Measurements from ENCODE around the gene ATP9B. TPM values are rescaled to one million over a fixed set of nuclear protein-coding genes. Genes with fewer than 3 reads are reported as not detected.

Gene ATP9B
- total RNA-seq, 1 donor from 2014 or later: 33.2 TPM

GRCh38 chr18:79339094-79339908 is 270.1 kb downstream of the ATP9B start:
- Histone ChIP-seq H3K4me1 (no peaks in the 10 kb centered on the region), H3K27me3 (no peaks in the 10 kb centered on the region), H3K36me3 (no peaks in the 10 kb centered on the region), H3K4me3 (no peak overlapping the region), H4K20me1 (ENCODE audit: low read depth) (no peaks in the 10 kb centered on the region), H2AFZ (replicated peaks) (no peak overlapping the region), H3K4me2 (no peak overlapping the region), H3K27ac (no peak overlapping the region), H3K9ac (no peak overlapping the region), H3K9me3 (ENCODE audit: low read depth) (no peaks in the 10 kb centered on the region), H3K79me2 (ENCODE audit: low read depth) (no peaks in the 10 kb centered on the region), H3F3A (ENCODE audit: low read depth) (no peaks in the 10 kb centered on the region)
- Mint-ChIP-seq H3K36me3 (peaks cover 17% of the 10 kb centered on the region), H3K27me3 (ENCODE audit: insufficient read depth, low read depth) (no peaks in the 10 kb centered on the region), H3K4me1 (no peaks in the 10 kb centered on the region), H3K27ac (no peak overlapping the region), H3K4me3 (no peak overlapping the region), H3K9me3 (no peaks in the 10 kb centered on the region)
- DNase-seq (ENCODE audit: low spot score): no peak
- no peak for TF ChIP-seq EZH2 (IDR thresholded peaks at IDR 0.05)

- TF ChIP-seq EZH2 (IDR thresholded peaks at IDR 0.05): no peak
- TF ChIP-seq CTCF (IDR thresholded peaks at IDR 0.05): no peak
- TF ChIP-seq EZH2phosphoT487 (IDR thresholded peaks at IDR 0.05): no peak
- Mint-ChIP-seq H3K9me3 (peaks cover 2% of the 10 kb centered on the region), H3K4me1 (no peaks in the 10 kb centered on the region), H3K27ac (no peak overlapping the region), H3K36me3 (peaks cover 32% of the 10 kb centered on the region), H3K4me3 (no peak overlapping the region), H3K27me3 (ENCODE audit: insufficient read depth, low read depth) (peaks cover 4% of the 10 kb centered on the region)
- H3K79me2 ChIP-seq (ENCODE audit: low read depth): no peaks in the 10 kb centered on the region
- no peak overlapping the region for H3K27ac ChIP-seq
- H3K4me3 ChIP-seq: no peak overlapping the region
- no peaks in the 10 kb centered on the region for H3K9me3 ChIP-seq (ENCODE audit: low read depth)
- no peaks in the 10 kb centered on the region for H3F3A ChIP-seq (ENCODE audit: low read depth)
- H3K9ac ChIP-seq: no peak overlapping the region
- H3K4me2 ChIP-seq: no peak overlapping the region
- no peak for DNase-seq (ENCODE audit: low spot score)
- no peaks in the 10 kb centered on the region for H3K27me3 ChIP-seq
- no peak overlapping the region for H2AFZ ChIP-seq (replicated peaks)
- H3K4me1 ChIP-seq: no peaks in the 10 kb centered on the region
- H4K20me1 ChIP-seq (ENCODE audit: low read depth): no peaks in the 10 kb centered on the region
- no peaks in the 10 kb centered on the region for H3K36me3 ChIP-seq
These were observed 274.5 kb downstream of the ATP9B start for GRCh38 chr18:79343567-79344207.

- no peak overlapping the region for H3K9ac ChIP-seq
- Mint-ChIP-seq H3K36me3 (peaks cover 33% of the 10 kb centered on the region), H3K4me3 (no peak overlapping the region), H3K4me1 (no peaks in the 10 kb centered on the region), H3K9me3 (peaks cover 2% of the 10 kb centered on the region), H3K27ac (no peak overlapping the region), H3K27me3 (ENCODE audit: insufficient read depth, low read depth) (peaks cover 4% of the 10 kb centered on the region)
- DNase-seq (ENCODE audit: low spot score): no peak
- no peaks in the 10 kb centered on the region for H4K20me1 ChIP-seq (ENCODE audit: low read depth)
- no peaks in the 10 kb centered on the region for H3K9me3 ChIP-seq (ENCODE audit: low read depth)
- no peak overlapping the region for H3K4me2 ChIP-seq
- H3F3A ChIP-seq (ENCODE audit: low read depth): no peaks in the 10 kb centered on the region
- TF ChIP-seq EZH2phosphoT487 (IDR thresholded peaks at IDR 0.05) (no peak), CTCF (IDR thresholded peaks at IDR 0.05) (no peak), EZH2 (IDR thresholded peaks at IDR 0.05) (no peak)
- H3K36me3 ChIP-seq: no peaks in the 10 kb centered on the region
- H3K27ac ChIP-seq: no peak overlapping the region
- H3K27me3 ChIP-seq: no peaks in the 10 kb centered on the region
- H3K4me1 ChIP-seq: no peaks in the 10 kb centered on the region
- no peak overlapping the region for H3K4me3 ChIP-seq
- H3K79me2 ChIP-seq (ENCODE audit: low read depth): no peaks in the 10 kb centered on the region
- no peak overlapping the region for H2AFZ ChIP-seq (replicated peaks)
These were observed 275.0 kb downstream of the ATP9B start for GRCh38 chr18:79344208-79344581.

GRCh38 chr18:79345366-79345765 is 276.2 kb downstream of the ATP9B start:
- Histone ChIP-seq H3K27me3 (no peaks in the 10 kb centered on the region), H3F3A (ENCODE audit: low read depth) (no peaks in the 10 kb centered on the region), H3K9me3 (ENCODE audit: low read depth) (no peaks in the 10 kb centered on the region), H3K4me1 (no peaks in the 10 kb centered on the region), H3K4me2 (no peak overlapping the region), H3K79me2 (ENCODE audit: low read depth) (no peaks in the 10 kb centered on the region), H3K36me3 (no peaks in the 10 kb centered on the region), H2AFZ (replicated peaks) (no peak overlapping the region), H3K27ac (no peak overlapping the region), H3K4me3 (no peak overlapping the region), H3K9ac (no peak overlapping the region), H4K20me1 (ENCODE audit: low read depth) (no peaks in the 10 kb centered on the region)
- Mint-ChIP-seq H3K36me3 (peaks cover 31% of the 10 kb centered on the region), H3K27me3 (ENCODE audit: insufficient read depth, low read depth) (peaks cover 5% of the 10 kb centered on the region), H3K9me3 (peaks cover 2% of the 10 kb centered on the region), H3K4me3 (no peak overlapping the region), H3K4me1 (no peaks in the 10 kb centered on the region), H3K27ac (no peak overlapping the region)
- DNase-seq (ENCODE audit: low spot score): no peak
- no peak for TF ChIP-seq EZH2phosphoT487 (IDR thresholded peaks at IDR 0.05)
